Transverse colon (tissue), 4 donors: ENCODE results near the gene MRPS18A.

Experiments
- CTCF ChIP-seq, 5 experiments: fragments of 200-600 bp in 3 of 5; fragments of 450-650 bp in 2 of 5; sonication (generic) in 3 of 5; IDR thresholded peaks; 1 replicate in 2 of 5; 2 replicates in 3 of 5; pipeline ENCODE4 v1.5.1; 2016 to 2017; ENCODE audit warnings: antibody characterized with exemption in 5 of 5, inconsistent platforms in 3 of 5, mild to moderate bottlenecking in 2 of 5, moderate library complexity in 1 of 5
- POLR2A ChIP-seq: fragments of 450-650 bp; IDR thresholded peaks from one replicate; pipeline ENCODE4 v1.6.1; 2016; ENCODE audit warnings: antibody characterized with exemption, mild to moderate bottlenecking, moderate library complexity
- POLR2AphosphoS5 ChIP-seq, 3 donors: sonication (generic); formaldehyde crosslinking; IDR thresholded peaks; one replicate each; pipeline ENCODE4 v1.6.1; 2016; ENCODE audit warnings: antibody characterized with exemption in 3 of 3

GRCh38 chr6:43682724-43683429 lies 4.7 kb downstream of the MRPS18A start:
- TF ChIP-seq CTCF (IDR thresholded peaks at IDR 0.05) (no peak), POLR2AphosphoS5 (IDR thresholded peaks at IDR 0.05) (no peak), POLR2A (no peak)
